HEK293 (cell line): Measurements from ENCODE around the gene CSMD2.

Experiments
- CTCF ChIP-seq: fragments of 450-650 bp; formaldehyde crosslinking; IDR thresholded peaks from 2 replicates; pipeline ENCODE4 v1.5.1; 2016; ENCODE audit warnings: missing biosample characterization, missing genetic modification characterization
- ELK4 ChIP-seq: IDR thresholded peaks from 2 replicates; pipeline ENCODE4 v1.6.1; 2011; ENCODE audit warnings: mild to moderate bottlenecking, low read depth, low read length, borderline replicate concordance
- MYNN ChIP-seq: fragments of 450-650 bp; formaldehyde crosslinking; IDR thresholded peaks from 2 replicates; pipeline ENCODE4 v1.5.1; 2016; ENCODE audit warnings: missing biosample characterization, missing genetic modification characterization, borderline replicate concordance
- REST ChIP-seq: fragments of 450-650 bp; formaldehyde crosslinking; IDR thresholded peaks from 2 replicates; pipeline ENCODE4 v1.5.1; 2016; ENCODE audit warnings: missing biosample characterization, missing genetic modification characterization
- TCF7L2 ChIP-seq: IDR thresholded peaks from 2 replicates; pipeline ENCODE4 v1.6.1; 2011; ENCODE audit warnings: low read depth, mild to moderate bottlenecking, inconsistent platforms, low read length, moderate library complexity, borderline replicate concordance
- TRIM28 ChIP-seq: IDR thresholded peaks from 2 replicates; pipeline ENCODE4 v1.6.1; 2011; ENCODE audit warnings: low read length, control low read depth, borderline replicate concordance
- ZBTB11 ChIP-seq: fragments of 450-650 bp; formaldehyde crosslinking; conservative IDR thresholded peaks from 2 replicates; pipeline ENCODE4 v1.5.1; 2016; ENCODE audit warnings: low read depth, missing biosample characterization, missing genetic modification characterization
- ZBTB49 ChIP-seq: fragments of 450-650 bp; formaldehyde crosslinking; IDR thresholded peaks from 2 replicates; pipeline ENCODE4 v1.5.1; 2016; ENCODE audit warnings: missing biosample characterization, missing genetic modification characterization, low read depth
- ZNF239 ChIP-seq: fragments of 450-650 bp; formaldehyde crosslinking; IDR thresholded peaks from 2 replicates; pipeline ENCODE4 v1.5.1; 2016; ENCODE audit warnings: missing biosample characterization, missing genetic modification characterization
- ZNF560 ChIP-seq: fragments of 450-650 bp; formaldehyde crosslinking; IDR thresholded peaks from 2 replicates; pipeline ENCODE4 v1.5.1; 2017; ENCODE audit warnings: missing biosample characterization, missing genetic modification characterization, borderline replicate concordance
- ZNF645 ChIP-seq: fragments of 450-650 bp; formaldehyde crosslinking; IDR thresholded peaks from 2 replicates; pipeline ENCODE4; 2016; ENCODE audit warnings: missing biosample characterization, missing genetic modification characterization
- ZNF843 ChIP-seq: fragments of 450-650 bp; formaldehyde crosslinking; IDR thresholded peaks from 2 replicates; pipeline ENCODE4 v1.5.1; 2016; ENCODE audit warnings: missing biosample characterization, missing genetic modification characterization

GRCh38 chr1:33692206-33693188 is 472.5 kb downstream of the CSMD2 start:
- TF ChIP-seq ZBTB49, result no peak
- TF ChIP-seq CTCF (tag by site-specific recombination), result no peak
- no peak for TF ChIP-seq ZNF239 (tag by site-specific recombination)
- TF ChIP-seq ELK4, result no peak
- TF ChIP-seq MYNN (tag by site-specific recombination), result no peak
- no peak for TF ChIP-seq TRIM28
- no peak for TF ChIP-seq REST (tag by site-specific recombination)
- no peak for TF ChIP-seq TCF7L2
- no peak for TF ChIP-seq ZNF645 (tag by site-specific recombination)
- no peak for TF ChIP-seq ZBTB11 (tag by site-specific recombination)
- no peak for TF ChIP-seq ZNF843 (tag by site-specific recombination)
- no peak for TF ChIP-seq ZNF560 (tag by site-specific recombination)
